MCF 10A (cell line): ENCODE data around the gene ZGPAT. TPM values are rescaled to one million over a fixed set of nuclear protein-coding genes. Genes with fewer than 3 reads are reported as not detected.

ENCODE experiments used
- BruUV-seq: library from RNA; stranded (reverse); fragments of 400-500 nt; replicated peaks from 2 replicates; lab custom pipeline; 2021; lab: Mats Ljungman, UMichigan
- CTCF ChIA-PET: fragments of 300-600 bp; sonication (Branson Sonifier 250); formaldehyde crosslinking; extraction: SDS; loops from one replicate; lab custom pipeline; 2021; ENCODE audit warnings: antibody characterized with exemption, inconsistent platforms; lab: Yijun Ruan, JAX
- POLR2A ChIA-PET: fragments of 300-600, 350-650 bp; sonication (Branson Sonifier 250); formaldehyde crosslinking; extraction: SDS; loops from one replicate; lab custom pipeline; 2020; ENCODE audit warnings: antibody characterized with exemption, inconsistent platforms; lab: Yijun Ruan, JAX
- DNase-seq: peaks from one replicate; pipeline ENCODE4 v3.0.0-alpha.2; 2018; ENCODE audit not compliant: unreplicated experiment
- H3K27ac Mint-ChIP-seq: one replicate; pipeline ENCODE4 v1.8.0; 2022; ENCODE audit warnings: mild to moderate bottlenecking, low read depth, mixed read lengths; ENCODE audit not compliant: unreplicated experiment
- H3K27me3 Mint-ChIP-seq: one replicate; pipeline ENCODE4 v1.8.0; 2022; ENCODE audit warnings: mixed read lengths; ENCODE audit not compliant: insufficient read depth, unreplicated experiment
- H3K36me3 Mint-ChIP-seq: one replicate; pipeline ENCODE4 v1.8.0; 2022; ENCODE audit warnings: mild to moderate bottlenecking, moderate library complexity, mixed read lengths; ENCODE audit not compliant: insufficient read depth, unreplicated experiment
- H3K4me1 Mint-ChIP-seq: one replicate; pipeline ENCODE4 v1.8.0; 2022; ENCODE audit warnings: mixed read lengths; ENCODE audit not compliant: insufficient read depth, unreplicated experiment
- H3K4me3 Mint-ChIP-seq: one replicate; pipeline ENCODE4 v1.8.0; 2022; ENCODE audit warnings: mild to moderate bottlenecking, moderate library complexity, mixed read lengths; ENCODE audit not compliant: unreplicated experiment
- H3K9me3 Mint-ChIP-seq: one replicate; pipeline ENCODE4 v1.8.0; 2022; ENCODE audit warnings: mixed read lengths; ENCODE audit not compliant: unreplicated experiment
- CTCF ChIP-seq: fragments of 200-600 bp; IDR thresholded peaks from one replicate; pipeline ENCODE4 v1.8.0; 2022; ENCODE audit warnings: antibody characterized with exemption, mild to moderate bottlenecking; ENCODE audit not compliant: unreplicated experiment
- intact Hi-C: fragments of 100-400 bp; cut with micrococcal nuclease; formaldehyde crosslinking; loops from 2 replicates; pipeline ENCODE4 v1.14.1; 2022
- total RNA-seq: library from RNA; stranded (reverse); gene quantifications from 2 replicates; pipeline ENCODE4 v1.2.3, GENCODE V29; 2022

Gene ZGPAT
- total RNA-seq, 1 experiment from 2014 or later, result 19.5 TPM

DNA sequence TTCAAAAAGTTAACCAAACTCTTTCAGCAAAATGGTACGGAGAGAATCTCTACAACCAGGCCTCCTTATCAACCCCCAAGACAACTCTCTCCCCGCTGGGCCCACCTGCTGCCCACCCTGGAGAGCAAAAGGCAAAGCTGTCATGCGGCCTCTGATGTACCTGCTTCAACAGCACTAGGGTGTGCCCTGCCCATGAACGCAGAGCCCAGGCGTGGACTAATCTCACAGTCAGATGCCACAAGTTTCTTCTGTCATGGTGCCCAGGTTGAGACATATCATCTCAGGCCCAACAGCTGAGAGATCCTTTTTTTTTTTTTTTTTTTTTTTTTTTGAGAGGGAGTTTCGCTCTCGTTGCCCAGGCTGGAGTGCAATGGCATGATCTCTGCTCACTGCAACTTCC, 58.1 kb downstream of the ZGPAT start:
- intact Hi-C loops, result no loop called here
- Mint-ChIP-seq H3K27me3 (no peaks in the 10 kb centered on the region), H3K9me3 (no peaks in the 10 kb centered on the region), H3K4me1 (no peaks in the 10 kb centered on the region), H3K4me3 (no peak overlapping the region), H3K36me3 (no peaks in the 10 kb centered on the region), H3K27ac (no peak overlapping the region)
- no peak for DNase-seq
- POLR2A ChIA-PET, result interaction anchor here (0.7 to 1.2 kb wide), 3 partner anchors 18 to 25 kb away, joined by 3 to 4 read pairs (median 3); no protein-coding TSS in a partner anchor
- no TSS peak for BruUV-seq
- TF ChIP-seq CTCF, result no peak
- CTCF ChIA-PET, result interaction anchor here (1.1 kb wide), 2 partner anchors 9 to 57 kb away, joined by 3 to 4 read pairs; no protein-coding TSS in a partner anchor

- intact Hi-C loops, result no loop called here
- TF ChIP-seq CTCF, result no peak
- ChIA-PET POLR2A (interaction anchor here (0.6 to 1.2 kb wide), 4 partner anchors 17 to 353 kb away, joined by 3 to 4 read pairs (median 3); no protein-coding TSS in a partner anchor), CTCF (interaction anchor here (0.6 to 2.9 kb wide), 4 partner anchors 8 to 796 kb away, joined by 3 to 9 read pairs (median 4); no protein-coding TSS in a partner anchor)
- no peaks in the 10 kb centered on the region for H3K27me3 Mint-ChIP-seq
- H3K4me3 Mint-ChIP-seq, result no peak overlapping the region
- no peaks in the 10 kb centered on the region for H3K9me3 Mint-ChIP-seq
- no peaks in the 10 kb centered on the region for H3K4me1 Mint-ChIP-seq
- no TSS peak for BruUV-seq
- H3K36me3 Mint-ChIP-seq, result no peaks in the 10 kb centered on the region
- no peak for DNase-seq
- H3K27ac Mint-ChIP-seq, result no peak overlapping the region
These were observed 59.0 kb downstream of the ZGPAT start for GRCh38 chr20:63766695-63767426.

DNA sequence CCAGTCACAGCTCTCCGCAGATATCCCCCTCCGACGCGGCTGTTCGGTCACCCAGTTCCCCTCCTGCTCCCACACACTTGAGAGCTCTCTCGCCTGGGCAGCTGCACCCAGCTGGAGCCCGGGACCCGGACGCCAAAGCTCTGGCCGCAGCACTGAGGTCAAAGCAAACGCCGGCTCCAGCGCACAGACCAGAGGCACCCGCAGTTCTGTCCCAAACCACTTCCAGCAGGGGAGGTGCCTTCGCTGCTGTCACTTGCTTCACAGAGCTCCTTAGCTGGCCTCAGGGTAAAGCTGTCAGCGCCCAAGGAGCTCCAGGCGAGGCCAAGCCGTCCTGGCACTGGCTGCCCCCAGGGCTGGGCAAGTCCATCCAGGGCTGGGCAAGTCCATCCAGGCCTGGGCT, 59.6 kb downstream of the ZGPAT start:
- CTCF ChIA-PET, result interaction anchor here (0.6 to 2.9 kb wide), 2 partner anchors 19 to 217 kb away, joined by 3 to 9 read pairs; no protein-coding TSS in a partner anchor

More for the DNA sequence above, 59.6 kb downstream of the ZGPAT start:
- H3K4me3 Mint-ChIP-seq, result no peak overlapping the region
- no peaks in the 10 kb centered on the region for H3K27me3 Mint-ChIP-seq
- no TSS peak for BruUV-seq
- intact Hi-C loops, result no loop called here
- no peaks in the 10 kb centered on the region for H3K4me1 Mint-ChIP-seq
- TF ChIP-seq CTCF, result no peak
- DNase-seq, result no peak
- H3K36me3 Mint-ChIP-seq, result no peaks in the 10 kb centered on the region
- H3K9me3 Mint-ChIP-seq, result no peaks in the 10 kb centered on the region
- no peak overlapping the region for H3K27ac Mint-ChIP-seq
- POLR2A ChIA-PET, result interaction anchor here (0.6 to 0.8 kb wide), 3 partner anchors 97 to 353 kb away, joined by 3 read pairs; partner anchors contain the start of gene TPD52L2
